Lung (tissue), 12 donors: Measurements from ENCODE around the gene NCAPG2. TPM values are rescaled to one million over a fixed set of nuclear protein-coding genes. Genes with fewer than 3 reads are reported as not detected.

ENCODE experiments used
- ATAC-seq: fragments of 200-7000 bp; cut with Tn5 transposase; one replicate; pipeline ENCODE4 v1.9.1; 2020; ENCODE audit warnings: moderate number of reproducible peaks; ENCODE audit not compliant: insufficient read depth, low FRiP score
- DNase-seq, 3 donors: peaks; one replicate each; pipeline ENCODE4 v3.0.0-alpha.2; 2013 to 2017
- H3K27ac ChIP-seq, 2 donors: one replicate each; pipeline ENCODE4 v1.5.1; 2013; ENCODE audit warnings: mild to moderate bottlenecking in 2 of 2, moderate library complexity in 2 of 2, control low read depth in 1 of 2, inconsistent platforms in 1 of 2, low read depth in 1 of 2, low read length in 1 of 2
- H3K27me3 ChIP-seq, 3 donors: one replicate each; pipeline ENCODE4 v1.5.1; 2013; ENCODE audit warnings: low read length in 2 of 3; ENCODE audit not compliant: control insufficient read depth in 3 of 3, insufficient read depth in 3 of 3
- H3K36me3 ChIP-seq, 4 donors: one replicate each; pipeline ENCODE4 v1.5.1; 2013; ENCODE audit warnings: low read length in 4 of 4, mild to moderate bottlenecking in 1 of 4, moderate library complexity in 1 of 4; ENCODE audit not compliant: control insufficient read depth in 4 of 4, insufficient read depth in 4 of 4
- H3K4me1 ChIP-seq, 5 donors: one replicate each; pipeline ENCODE4 v1.5.1; 2013; ENCODE audit warnings: low read length in 5 of 5, mild to moderate bottlenecking in 2 of 5, moderate library complexity in 1 of 5; ENCODE audit not compliant: control insufficient read depth in 5 of 5, insufficient read depth in 5 of 5
- H3K4me3 ChIP-seq: one replicate; pipeline ENCODE4 v1.5.1; 2013; ENCODE audit warnings: mild to moderate bottlenecking, control low read depth, moderate library complexity
- H3K9ac ChIP-seq, 2 donors: one replicate each; pipeline ENCODE4 v1.5.1; 2013; ENCODE audit warnings: low read length in 2 of 2, control low read depth in 1 of 2; ENCODE audit not compliant: insufficient read depth in 1 of 2
- H3K9me3 ChIP-seq, 4 donors: one replicate each; pipeline ENCODE4 v1.5.1; 2013; ENCODE audit warnings: low read length in 3 of 4, mild to moderate bottlenecking in 1 of 4, moderate library complexity in 1 of 4; ENCODE audit not compliant: control insufficient read depth in 4 of 4, insufficient read depth in 3 of 4
- WGBS, 2 donors: extraction: QIAGEN DNeasy Blood & Tissue Kit; methylation state at CpG; one replicate each; pipeline ENCODE4 v1.1.7; 2013; 5-methylcytosine and 5-hydroxymethylcytosine counted together
- polyA plus RNA-seq, 2 donors: library from polyadenylated mRNA; stranded (reverse); fragments of 200-250 nt; gene quantifications; one replicate each; pipeline ENCODE4 v1.2.1, GENCODE V29; 2013
- total RNA-seq, 2 donors: library from RNA; depleted of rRNA in 1 of 2; stranded (reverse); fragments of >200 nt in 1 of 2; gene quantifications; one replicate each; pipeline ENCODE4 v1.2.1, GENCODE V29; 2014 to 2021
- TF ChIP-seq, protein P1 (sequence below): IDR thresholded peaks from 2 replicates; pipeline ENCODE4 v1.5.1; 2012; ENCODE audit warnings: mild to moderate bottlenecking; ENCODE audit errors: control extremely low read depth, extremely low read depth
- donor health status: control.
- donor health status: control.
- donor health status: Bipolar disorder and iron deficiency.
- donor health status: healthy.
- donor health status: DM: yes; HTN: yes; CAD: no.

NCAPG2 gene
- total and polyA plus RNA-seq, 4 donors = 2.1 to 13.5 (median 6.9) TPM

DNA sequence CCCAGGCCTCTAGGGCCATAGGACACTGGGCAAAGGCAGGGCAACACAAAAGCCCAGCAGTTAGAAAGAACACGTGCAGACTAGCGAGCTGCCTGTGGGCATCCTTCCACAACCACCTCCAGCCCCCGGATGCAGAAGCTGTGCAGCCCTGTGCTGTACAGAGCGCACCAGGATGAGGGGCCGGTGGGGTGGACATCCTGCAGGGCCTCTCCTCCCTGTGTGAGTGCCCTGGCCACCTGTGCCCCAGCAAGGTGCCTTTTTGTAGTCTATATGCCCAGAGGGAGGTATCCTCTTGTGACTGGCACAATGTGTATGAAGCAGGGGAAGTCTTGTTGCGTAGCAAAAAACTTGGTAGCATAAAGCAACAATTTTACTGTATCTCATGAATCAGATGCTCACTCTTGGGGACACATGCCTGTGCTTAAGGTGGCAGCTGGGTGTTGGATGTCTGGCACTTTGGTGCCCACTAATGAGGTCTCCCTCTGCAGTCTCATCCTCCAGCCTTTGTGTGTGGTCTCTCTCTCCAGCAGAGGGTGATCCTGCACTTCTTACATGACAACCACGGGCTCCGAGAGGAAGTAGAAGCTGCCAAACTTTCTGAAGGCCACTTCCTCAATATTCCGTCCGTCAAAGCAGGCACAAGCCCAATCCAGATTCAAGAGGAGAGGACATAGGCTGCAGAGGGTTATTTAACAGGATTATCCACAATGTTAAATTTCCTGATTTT, 8.7 kb downstream of the NCAPG2 start:
- WGBS, 2 donors = 56 to 59% methylated on average over 10 of the region's 10 CpGs
- Histone ChIP-seq H3K36me3 (peaks cover 0 to 3% (median 0%) of the 10 kb centered on the region in 4 donors), H3K4me1 (peaks cover 0 to 7% (median 0%) of the 10 kb centered on the region in 5 donors), H3K27me3 (no peaks in the 10 kb centered on the region), H3K9ac (no peak overlapping the region), H3K27ac (no peak overlapping the region), H3K9me3 (no peaks in the 10 kb centered on the region), H3K4me3 (no peak overlapping the region)
- DNase-seq (peak; percentile 71 to 90 (median 85)), ATAC-seq (peak; percentile 87)
- TF ChIP-seq, protein P1, sequence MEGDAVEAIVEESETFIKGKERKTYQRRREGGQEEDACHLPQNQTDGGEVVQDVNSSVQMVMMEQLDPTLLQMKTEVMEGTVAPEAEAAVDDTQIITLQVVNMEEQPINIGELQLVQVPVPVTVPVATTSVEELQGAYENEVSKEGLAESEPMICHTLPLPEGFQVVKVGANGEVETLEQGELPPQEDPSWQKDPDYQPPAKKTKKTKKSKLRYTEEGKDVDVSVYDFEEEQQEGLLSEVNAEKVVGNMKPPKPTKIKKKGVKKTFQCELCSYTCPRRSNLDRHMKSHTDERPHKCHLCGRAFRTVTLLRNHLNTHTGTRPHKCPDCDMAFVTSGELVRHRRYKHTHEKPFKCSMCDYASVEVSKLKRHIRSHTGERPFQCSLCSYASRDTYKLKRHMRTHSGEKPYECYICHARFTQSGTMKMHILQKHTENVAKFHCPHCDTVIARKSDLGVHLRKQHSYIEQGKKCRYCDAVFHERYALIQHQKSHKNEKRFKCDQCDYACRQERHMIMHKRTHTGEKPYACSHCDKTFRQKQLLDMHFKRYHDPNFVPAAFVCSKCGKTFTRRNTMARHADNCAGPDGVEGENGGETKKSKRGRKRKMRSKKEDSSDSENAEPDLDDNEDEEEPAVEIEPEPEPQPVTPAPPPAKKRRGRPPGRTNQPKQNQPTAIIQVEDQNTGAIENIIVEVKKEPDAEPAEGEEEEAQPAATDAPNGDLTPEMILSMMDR = peak; percentile 61

DNA sequence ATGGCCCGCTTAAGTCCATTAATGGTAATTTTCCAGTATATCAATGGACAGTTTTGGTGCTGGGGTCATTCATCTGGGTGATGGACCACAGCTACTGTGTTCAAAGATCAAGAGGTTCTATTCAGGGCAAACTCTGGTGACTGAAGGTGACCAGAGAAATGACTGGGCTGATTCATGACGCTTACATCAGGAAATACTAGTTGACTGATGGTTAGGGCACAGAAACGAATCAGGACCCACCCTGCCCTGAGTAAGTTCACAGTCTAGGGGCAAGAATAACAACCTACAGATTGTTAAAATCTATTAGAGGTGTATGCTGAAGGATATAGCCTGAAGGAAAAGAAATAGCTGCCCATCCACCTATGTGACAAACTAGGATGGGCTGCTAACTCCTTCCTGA, 9.5 kb downstream of the NCAPG2 start:
- H3K27ac ChIP-seq = no peak overlapping the region
- WGBS, 2 donors = 63 to 64% methylated on average over 3 of the region's 3 CpGs
- no peaks in the 10 kb centered on the region for H3K27me3 ChIP-seq
- H3K36me3 ChIP-seq = peaks cover 0 to 3% (median 0%) of the 10 kb centered on the region in 4 donors
- DNase-seq (no peak), ATAC-seq (no peak)
- TF ChIP-seq, protein P1 = no peak
- no peak overlapping the region for H3K4me3 ChIP-seq
- no peaks in the 10 kb centered on the region for H3K9me3 ChIP-seq
- peaks cover 0 to 7% (median 0%) of the 10 kb centered on the region in 5 donors for H3K4me1 ChIP-seq
- H3K9ac ChIP-seq = no peak overlapping the region

DNA sequence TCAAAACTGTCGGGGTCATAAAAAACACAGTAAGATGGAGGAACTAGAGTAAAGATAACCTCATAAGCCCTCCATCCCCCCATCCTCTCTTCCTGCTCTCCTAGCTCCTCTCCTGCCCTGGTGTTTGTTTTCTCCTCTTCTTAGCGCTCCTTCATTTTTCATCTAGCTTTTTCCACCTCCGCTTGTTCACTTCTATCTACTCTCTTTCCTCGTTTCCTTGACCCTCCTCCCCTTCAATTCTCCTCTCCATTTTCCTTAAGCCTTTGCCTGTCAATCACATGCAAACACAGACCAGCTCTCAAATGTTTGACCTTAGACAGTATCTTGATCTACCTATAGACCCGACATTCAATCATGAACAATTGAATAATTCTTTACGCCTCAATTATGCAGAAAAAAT, 10.0 kb downstream of the NCAPG2 start:
- no peaks in the 10 kb centered on the region for H3K9me3 ChIP-seq
- TF ChIP-seq, protein P1 = no peak
- ATAC-seq (no peak), DNase-seq (no peak)
- H3K4me1 ChIP-seq = peaks cover 0 to 7% (median 0%) of the 10 kb centered on the region in 5 donors
- H3K9ac ChIP-seq = no peak overlapping the region
- H3K36me3 ChIP-seq = peaks cover 0 to 3% (median under 1%) of the 10 kb centered on the region in 4 donors
- no peak overlapping the region for H3K27ac ChIP-seq
- 86 to 87% methylated on average over 6 of the region's 6 CpGs for WGBS, 2 donors
- H3K4me3 ChIP-seq = no peak overlapping the region
- no peaks in the 10 kb centered on the region for H3K27me3 ChIP-seq
